HCT116 (cell line): ENCODE results near the gene TFAP2D. TPM values are rescaled to one million over a fixed set of nuclear protein-coding genes. Genes with fewer than 3 reads are reported as not detected.

Experiments
- ATAC-seq: fragments of 200-7000 bp; cut with Tn5 transposase; 2 replicates; pipeline ENCODE4 v1.9.1; 2020; ENCODE audit warnings: mild to moderate bottlenecking, moderate library complexity
- BruUV-seq: library from RNA; stranded (reverse); fragments of 400-500 nt; replicated peaks from 2 replicates; lab custom pipeline; 2021; lab: Mats Ljungman, UMichigan
- CTCF ChIA-PET: fragments of 300-600 bp; sonication (Branson Sonifier 250); formaldehyde crosslinking; loops from one replicate; lab custom pipeline; 2021; ENCODE audit warnings: antibody characterized with exemption; lab: Charles Lee
- POLR2A ChIA-PET: fragments of 300-600, 350-600 bp; sonication (Branson Sonifier 250); formaldehyde crosslinking; loops from one replicate; lab custom pipeline; 2021; ENCODE audit warnings: antibody characterized with exemption; lab: Charles Lee
- RAD21 ChIA-PET, 2 experiments: fragments of 300-600 bp; sonication (Branson Sonifier 250); formaldehyde crosslinking; loops; one replicate each; lab custom pipeline; 2023; ENCODE audit warnings: low total read pairs in 2 of 2; ENCODE audit not compliant: uncharacterized antibody in 2 of 2, unreplicated experiment in 2 of 2, low non-redundant PET in 1 of 2; lab: Charles Lee
- DNase-seq: peaks from one replicate; pipeline ENCODE4 v3.0.0-alpha.2; 2010; ENCODE audit warnings: low read depth, low spot score
- H2AFZ ChIP-seq: fragments of 200-600 bp; shearing (Covaris generic), sonication (generic); 2 replicates; pipeline ENCODE4 v1.6.1; 2017; ENCODE audit warnings: low read depth, mixed run types, mixed read lengths, antibody characterized with exemption, low read length; ENCODE audit not compliant: poor library complexity, severe bottlenecking
- H3K27ac ChIP-seq: 2 replicates; pipeline ENCODE4 v1.5.1; 2012; ENCODE audit warnings: low read depth, low read length
- H3K27me3 ChIP-seq: fragments of 200-600 bp; sonication (generic); 2 replicates; pipeline ENCODE4 v1.6.1; 2016; ENCODE audit warnings: mixed run types, low read length, mixed read lengths; ENCODE audit not compliant: insufficient read depth
- H3K36me3 ChIP-seq, 2 experiments: fragments of 200-500 bp in 1 of 2; fragments of 200-600 bp in 1 of 2; sonication (Bioruptor generic) in 1 of 2; sonication (generic) in 1 of 2; 2 replicates each; pipeline versions ENCODE4 v1.5.1 to v1.6.1; 2014 to 2016; ENCODE audit warnings: low read length in 2 of 2, inconsistent platforms in 1 of 2, mixed read lengths in 1 of 2, mixed run types in 1 of 2; ENCODE audit not compliant: insufficient read depth in 2 of 2, control insufficient read depth in 1 of 2
- H3K4me1 ChIP-seq, 2 experiments: fragments of 200-600 bp in 1 of 2; sonication (generic) in 1 of 2; 2 replicates each; pipeline versions ENCODE4 v1.5.1 to v1.6.1; 2012 to 2017; ENCODE audit warnings: low read length in 2 of 2, inconsistent platforms in 1 of 2, mild to moderate bottlenecking in 1 of 2, mixed read lengths in 1 of 2, mixed run types in 1 of 2, moderate library complexity in 1 of 2; ENCODE audit not compliant: insufficient read depth in 2 of 2, control insufficient read depth in 1 of 2
- H3K4me2 ChIP-seq: fragments of 200-600 bp; sonication (generic); 2 replicates; pipeline ENCODE4 v1.6.1; 2017; ENCODE audit warnings: mixed run types, low read length, mixed read lengths
- H3K4me3 ChIP-seq, 2 experiments: fragments of 200-600 bp in 1 of 2; sonication (generic) in 1 of 2; replicated peaks in 1 of 2; 2 replicates each; pipeline ENCODE4 v1.5.1; 2011 to 2016; ENCODE audit warnings: low read length in 2 of 2, control low read depth in 1 of 2, low read depth in 1 of 2, mild to moderate bottlenecking in 1 of 2, mixed read lengths in 1 of 2, mixed run types in 1 of 2
- H3K79me2 ChIP-seq: fragments of 200-600 bp; sonication (generic); 2 replicates; pipeline ENCODE4 v1.6.1; 2017; ENCODE audit warnings: mild to moderate bottlenecking, mixed run types, low read length, moderate library complexity, mixed read lengths; ENCODE audit not compliant: insufficient read depth
- H3K9ac ChIP-seq: fragments of 200-600 bp; sonication (generic); 2 replicates; pipeline ENCODE4 v1.6.1; 2016; ENCODE audit warnings: low read length, mixed read lengths
- H3K9me2 ChIP-seq: fragments of 200-600 bp; sonication (generic), shearing (Covaris generic); 2 replicates; pipeline ENCODE4 v1.6.1; 2017; ENCODE audit warnings: mixed run types, mild to moderate bottlenecking, moderate library complexity; ENCODE audit not compliant: insufficient read depth
- H3K9me3 ChIP-seq, 2 experiments: fragments of 200-500 bp in 1 of 2; fragments of 200-600 bp in 1 of 2; sonication (Bioruptor generic) in 1 of 2; sonication (generic) in 1 of 2; 2 replicates each; pipeline ENCODE4 v1.6.1; 2014 to 2017; ENCODE audit warnings: low read length in 2 of 2, mixed read lengths in 2 of 2, inconsistent platforms in 1 of 2, low read depth in 1 of 2, mild to moderate bottlenecking in 1 of 2, mixed run types in 1 of 2, moderate library complexity in 1 of 2; ENCODE audit not compliant: control insufficient read depth in 1 of 2, insufficient read depth in 1 of 2
- H4K20me1 ChIP-seq: fragments of 200-600 bp; sonication (generic), shearing (Covaris generic); 2 replicates; pipeline ENCODE4 v1.6.1; 2017; ENCODE audit warnings: mixed run types, mild to moderate bottlenecking, moderate library complexity; ENCODE audit not compliant: insufficient read depth
- CEBPB ChIP-seq: IDR thresholded peaks from 2 replicates; pipeline ENCODE4 v1.6.1; 2012; ENCODE audit warnings: low read depth
- EZH2 ChIP-seq: fragments of 200-600 bp; sonication (generic); IDR thresholded peaks from 2 replicates; pipeline ENCODE4 v1.6.1; 2017; ENCODE audit warnings: antibody characterized with exemption, mixed run types
- EZH2phosphoT487 ChIP-seq: fragments of 200-600 bp; IDR thresholded peaks from 2 replicates; pipeline ENCODE4 v1.6.1; 2018; ENCODE audit warnings: antibody characterized with exemption, borderline replicate concordance
- FOSL1 ChIP-seq: IDR thresholded peaks from 2 replicates; pipeline ENCODE4 v1.6.1; 2012; ENCODE audit warnings: low read depth
- POLR2A ChIP-seq: IDR thresholded peaks from 2 replicates; pipeline ENCODE4 v1.7.0; 2011; ENCODE audit warnings: borderline replicate concordance; ENCODE audit not compliant: insufficient read depth, insufficient read length; ENCODE audit errors: extremely low read depth
- RAD21 ChIP-seq: IDR thresholded peaks from 2 replicates; pipeline ENCODE4 v1.6.1; 2012; ENCODE audit warnings: low read depth, mild to moderate bottlenecking
- SP1 ChIP-seq: IDR thresholded peaks from 2 replicates; pipeline ENCODE4 v1.6.1; 2012; ENCODE audit warnings: low read depth
- ZBTB33 ChIP-seq: IDR thresholded peaks from 2 replicates; pipeline ENCODE4 v1.6.1; 2011; ENCODE audit warnings: mild to moderate bottlenecking, low read length, moderate library complexity; ENCODE audit not compliant: insufficient replicate concordance; ENCODE audit errors: extremely low read depth
- ZFX ChIP-seq: fragments of 450-650 bp; IDR thresholded peaks from 2 replicates; pipeline ENCODE4 v1.6.1; 2017
- ZNF274 ChIP-seq: fragments of 200-500 bp; sonication (Bioruptor generic); IDR thresholded peaks from 2 replicates; pipeline ENCODE4 v1.6.1; 2014; ENCODE audit warnings: mild to moderate bottlenecking, low read depth, low read length, inconsistent platforms
- intact Hi-C: fragments of 100-400 bp; cut with micrococcal nuclease; formaldehyde crosslinking; loops from 2 replicates; pipeline ENCODE4 v1.10.0; 2022
- total RNA-seq: library from RNA; stranded (reverse); gene quantifications from one replicate; pipeline ENCODE4 v1.2.1, GENCODE V29; 2021; ENCODE audit not compliant: unreplicated experiment

The TFAP2D gene
- total RNA-seq, 1 experiment from 2014 or later = not detected

GRCh38 chr6:50820869-50821264 is 107.5 kb downstream of the TFAP2D start:
- H3K9me2 ChIP-seq = no peaks in the 10 kb centered on the region
- no TSS peak for BruUV-seq
- H3K27me3 ChIP-seq = no peaks in the 10 kb centered on the region
- no peaks in the 10 kb centered on the region for H4K20me1 ChIP-seq
- CTCF ChIA-PET = no interaction called here
- ATAC-seq (no peak), DNase-seq (no peak)
- H3K36me3 ChIP-seq = no peaks in the 10 kb centered on the region; a peak in 1 of 4 replicates
- H3K4me1 ChIP-seq = no peaks in the 10 kb centered on the region
- POLR2A ChIA-PET = no interaction called here
- H3K9me3 ChIP-seq = no peaks in the 10 kb centered on the region
- intact Hi-C loops = no loop called here
- H3K4me2 ChIP-seq = no peak overlapping the region
- H2AFZ ChIP-seq = no peak overlapping the region
- no peak overlapping the region for H3K9ac ChIP-seq
- H3K27ac ChIP-seq = no peak overlapping the region
- H3K4me3 ChIP-seq = no peak overlapping the region
- RAD21 ChIA-PET = no interaction called here
- no peak for TF ChIP-seq RAD21
- TF ChIP-seq CEBPB = no peak
- TF ChIP-seq EZH2 = no peak
- TF ChIP-seq ZFX = no peak
- no peak for TF ChIP-seq ZBTB33
- no peak for TF ChIP-seq SP1
- TF ChIP-seq POLR2A = no peak
- no peak for TF ChIP-seq EZH2phosphoT487
- no peak for TF ChIP-seq ZNF274
- TF ChIP-seq FOSL1 = no peak
- H3K79me2 ChIP-seq = no peaks in the 10 kb centered on the region
